ENCODE results near the gene KIAA1614.

The KIAA1614 gene

GRCh38 chr1:180925471-180926051, 12.9 kb downstream of the KIAA1614 start:
- DNase-seq: no peak

- no peak for DNase-seq
Observed at GRCh38 chr1:180926164-180926981, 13.7 kb downstream of the KIAA1614 start.

GRCh38 chr1:180927348-180927747, 14.7 kb downstream of the KIAA1614 start:
- no peak for DNase-seq

DNA sequence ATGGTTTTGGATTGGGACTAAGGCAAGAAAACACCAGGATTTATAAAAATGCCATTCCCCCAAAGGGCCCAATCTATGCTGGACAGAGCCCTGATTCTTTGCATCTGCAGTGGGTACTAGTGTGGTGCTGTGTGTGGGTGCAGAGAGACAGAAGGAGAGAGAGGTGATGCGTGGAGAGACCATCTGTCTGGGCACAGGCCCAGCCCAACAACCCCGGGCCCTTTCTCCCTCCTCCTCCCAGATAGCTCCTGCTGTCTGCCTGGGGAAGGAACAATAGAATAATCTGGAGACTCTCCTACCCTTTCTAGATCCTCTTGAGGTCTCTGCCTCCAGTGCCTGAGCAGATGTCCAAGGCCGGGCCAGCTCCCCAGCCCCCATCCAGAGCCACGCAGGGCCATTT, 15.1 kb downstream of the KIAA1614 start:
- no peak for DNase-seq

DNA sequence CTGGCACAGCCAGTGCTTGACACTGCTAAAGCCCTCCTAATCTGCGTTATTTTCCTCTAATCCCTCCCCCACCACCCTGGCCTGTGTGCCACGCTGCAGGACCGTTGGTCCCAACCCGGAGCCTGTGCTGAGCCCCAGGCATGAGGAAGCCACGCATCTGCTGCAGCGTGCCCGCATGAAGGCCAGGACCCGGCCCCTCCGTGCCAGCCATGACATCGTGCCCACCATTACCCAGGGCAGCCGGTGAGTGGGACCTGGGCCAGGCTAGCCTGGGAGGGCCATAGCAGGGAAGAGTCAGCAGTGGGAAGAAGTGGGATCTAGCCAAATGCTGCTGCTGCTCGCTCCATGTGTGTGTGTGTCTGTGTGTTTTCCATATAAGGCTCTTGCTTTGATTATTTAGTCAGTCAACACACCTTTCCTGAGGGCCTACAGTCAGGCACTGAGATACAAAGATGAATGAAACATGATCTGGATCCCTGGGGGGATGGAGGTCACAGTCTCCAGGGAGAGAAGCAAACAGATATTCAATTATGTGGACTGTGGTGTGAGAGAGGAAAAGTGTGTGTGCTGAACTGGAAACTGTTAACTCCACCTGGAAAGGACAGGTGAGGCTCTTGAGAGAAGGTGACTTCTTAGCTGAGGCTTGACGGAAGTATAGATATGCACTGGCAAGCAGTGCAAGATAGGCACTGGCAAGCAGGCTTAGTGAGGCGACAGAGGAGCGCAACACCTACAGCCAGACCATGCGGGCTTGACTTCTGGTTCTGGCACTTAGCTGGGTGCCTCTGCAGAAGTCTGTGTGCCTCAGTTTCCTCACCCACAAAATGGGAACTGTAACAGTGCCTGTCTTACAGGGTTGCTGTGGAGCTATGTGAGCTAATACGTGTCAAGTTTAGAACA, 15.9 kb downstream of the KIAA1614 start:
- DNase-seq: no peak

DNA sequence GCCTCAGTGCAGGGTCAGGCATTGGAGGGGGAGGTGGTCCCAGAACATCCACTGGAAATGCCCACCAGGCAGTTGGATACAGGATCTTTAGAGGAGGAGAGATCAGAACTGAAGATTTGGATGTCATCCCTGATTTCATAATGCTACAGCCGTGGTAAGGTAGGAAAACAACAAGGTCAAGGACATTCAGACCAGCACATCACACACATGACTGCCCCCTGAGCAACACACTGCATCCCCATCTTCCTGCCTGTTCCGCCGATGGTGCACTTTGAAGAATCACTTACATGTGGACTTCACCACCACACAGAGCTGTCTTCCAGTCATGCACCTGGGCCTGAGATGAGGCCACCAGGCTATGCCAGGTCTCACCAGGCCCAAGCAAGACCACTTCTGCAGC, 16.7 kb downstream of the KIAA1614 start:
- DNase-seq: no peak

DNA sequence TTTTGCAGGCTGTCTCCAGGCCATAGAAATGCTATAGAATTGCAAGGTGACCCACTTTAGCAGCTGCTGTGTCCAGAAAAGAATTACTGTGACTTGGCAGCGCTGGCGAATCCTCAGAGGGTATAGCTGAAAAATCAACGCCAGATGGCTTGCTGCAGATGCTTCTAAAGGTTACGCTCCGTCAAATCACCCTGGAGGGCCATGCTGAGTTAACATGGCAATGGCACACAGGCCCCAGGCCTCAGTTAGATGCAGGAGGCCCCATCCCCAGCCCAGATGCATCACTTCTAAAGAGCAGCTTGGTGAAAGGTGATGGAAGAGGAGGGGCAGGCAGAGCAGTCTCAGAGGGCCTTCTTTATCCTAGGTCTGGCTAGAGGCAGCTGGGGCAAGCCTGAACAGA, 18.0 kb downstream of the KIAA1614 start:
- no peak for DNase-seq

DNA sequence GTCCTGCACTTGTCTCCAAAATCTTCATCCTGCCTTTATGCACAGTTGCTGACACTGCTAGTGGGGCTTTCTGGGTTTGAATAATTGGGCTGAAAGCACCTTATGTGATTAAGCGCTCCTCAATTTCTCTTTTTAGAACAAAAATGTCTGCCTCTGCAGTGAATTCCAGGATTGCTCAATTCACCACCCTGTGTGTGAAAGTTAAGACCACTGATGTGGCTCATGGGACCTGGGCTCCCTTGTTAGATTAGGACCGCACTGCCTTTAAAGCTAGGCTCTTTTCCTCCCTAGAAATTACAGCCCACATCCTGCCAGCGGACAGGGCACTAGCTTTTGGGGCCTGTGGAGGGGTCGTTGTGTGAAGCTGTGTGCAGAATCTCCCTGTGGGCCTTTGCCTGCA, 18.8 kb downstream of the KIAA1614 start:
- no peak for DNase-seq

DNA sequence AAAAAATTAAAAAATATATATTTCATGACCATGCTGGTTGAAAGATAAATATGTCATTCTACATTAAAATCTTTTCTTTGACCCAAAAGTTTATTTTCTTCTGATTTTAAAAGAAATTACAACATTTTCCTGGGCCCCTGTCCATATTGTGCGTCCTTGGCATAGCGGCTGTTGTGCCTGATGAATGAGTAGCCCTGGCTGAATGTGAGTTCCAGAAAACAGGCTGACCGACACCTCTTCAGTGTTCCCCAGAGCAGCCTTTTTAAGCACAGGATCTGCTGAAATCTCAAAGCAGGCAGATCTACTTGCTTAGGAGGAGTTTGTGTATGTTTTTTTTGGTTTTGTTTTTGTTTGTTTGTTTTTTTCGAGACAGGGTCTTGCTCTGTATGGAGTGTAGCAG, 19.7 kb downstream of the KIAA1614 start:
- DNase-seq: no peak

- DNase-seq: no peak
Observed at GRCh38 chr1:180933141-180933540, 20.4 kb downstream of the KIAA1614 start.

GRCh38 chr1:180934563-180934962, 21.9 kb downstream of the KIAA1614 start:
- no peak for DNase-seq

DNA sequence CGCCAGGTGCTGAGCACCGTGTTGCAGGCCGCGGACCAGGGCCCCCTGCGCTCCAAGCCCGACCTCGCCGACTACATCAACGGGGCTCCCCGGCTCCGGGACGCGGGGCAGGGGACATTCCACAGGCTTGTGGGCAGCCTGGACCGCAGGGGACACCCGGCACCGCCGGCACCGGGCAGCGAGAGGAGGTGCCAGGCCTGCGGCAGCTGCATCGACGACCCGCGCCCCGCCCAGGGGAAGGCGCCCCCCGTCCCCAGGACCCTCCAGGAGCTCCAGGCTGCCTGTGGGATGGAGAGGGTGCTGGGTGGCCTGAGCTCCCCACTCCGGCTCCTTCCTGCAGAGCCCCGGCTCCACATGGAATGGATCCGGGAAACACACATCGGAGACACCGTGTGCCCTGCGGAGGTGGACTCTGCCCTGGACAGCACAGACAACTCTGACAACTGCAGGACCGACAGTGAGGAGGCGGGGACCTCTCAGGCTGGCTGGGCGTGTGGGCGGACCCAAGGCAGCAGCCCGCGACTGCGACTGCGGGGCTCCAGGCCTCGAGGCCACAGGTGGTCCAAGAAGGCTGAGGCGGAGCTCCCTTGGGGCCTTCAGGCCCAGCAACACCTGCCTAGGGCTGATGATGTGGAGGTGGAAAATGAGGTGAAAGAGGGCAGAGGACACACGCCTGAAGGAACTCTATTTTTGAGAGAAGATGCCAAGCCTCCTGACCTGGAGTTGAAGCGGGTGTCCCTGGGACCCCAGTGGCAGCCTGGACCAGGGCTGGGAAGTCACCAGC, 22.8 kb downstream of the KIAA1614 start:
- no peak for DNase-seq

DNA sequence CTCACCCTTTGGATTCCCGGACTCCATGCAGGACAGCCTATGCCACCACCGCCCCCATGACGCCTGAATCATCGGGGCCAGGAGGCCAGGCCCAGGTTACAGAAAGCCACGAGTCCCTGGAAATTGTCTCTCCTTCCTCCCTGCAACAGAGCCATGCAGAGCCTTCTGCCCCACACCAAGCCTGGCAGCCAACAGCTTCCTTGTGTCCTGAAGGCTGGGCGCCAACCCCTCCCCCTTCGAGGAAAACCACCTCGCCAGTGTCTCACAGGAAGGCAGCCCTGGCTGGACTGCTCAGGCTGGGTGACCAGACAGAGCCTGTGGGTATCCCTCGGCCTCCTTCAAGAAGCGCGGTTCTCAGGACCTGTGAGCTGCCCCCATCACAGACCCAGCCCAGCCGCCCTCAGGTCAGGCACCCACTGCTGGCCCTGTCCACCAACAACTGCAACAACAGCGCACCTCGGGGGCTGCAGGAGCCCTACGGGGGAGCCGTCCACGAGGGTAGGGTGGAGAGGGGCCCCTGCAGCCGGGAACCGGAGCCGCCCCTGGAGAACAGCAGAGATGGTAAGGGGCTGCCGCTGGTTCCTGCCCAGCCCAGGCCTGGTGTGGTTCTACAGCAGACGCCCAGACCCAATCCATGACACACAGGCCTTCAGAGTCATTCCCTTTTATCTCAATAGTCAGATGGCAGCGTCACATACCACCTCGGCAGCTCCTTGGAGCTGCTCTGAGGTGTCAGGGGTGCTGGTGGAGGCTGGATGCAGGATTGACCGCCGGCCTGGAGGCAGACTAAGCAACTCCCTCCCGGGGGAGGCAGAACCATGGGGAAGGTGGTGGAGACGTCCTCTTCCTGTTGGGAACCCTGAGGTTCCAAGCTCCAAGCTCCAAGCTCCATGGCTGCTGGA, 23.7 kb downstream of the KIAA1614 start:
- DNase-seq: no peak

GRCh38 chr1:180937012-180937372, 24.3 kb downstream of the KIAA1614 start:
- DNase-seq: no peak

DNA sequence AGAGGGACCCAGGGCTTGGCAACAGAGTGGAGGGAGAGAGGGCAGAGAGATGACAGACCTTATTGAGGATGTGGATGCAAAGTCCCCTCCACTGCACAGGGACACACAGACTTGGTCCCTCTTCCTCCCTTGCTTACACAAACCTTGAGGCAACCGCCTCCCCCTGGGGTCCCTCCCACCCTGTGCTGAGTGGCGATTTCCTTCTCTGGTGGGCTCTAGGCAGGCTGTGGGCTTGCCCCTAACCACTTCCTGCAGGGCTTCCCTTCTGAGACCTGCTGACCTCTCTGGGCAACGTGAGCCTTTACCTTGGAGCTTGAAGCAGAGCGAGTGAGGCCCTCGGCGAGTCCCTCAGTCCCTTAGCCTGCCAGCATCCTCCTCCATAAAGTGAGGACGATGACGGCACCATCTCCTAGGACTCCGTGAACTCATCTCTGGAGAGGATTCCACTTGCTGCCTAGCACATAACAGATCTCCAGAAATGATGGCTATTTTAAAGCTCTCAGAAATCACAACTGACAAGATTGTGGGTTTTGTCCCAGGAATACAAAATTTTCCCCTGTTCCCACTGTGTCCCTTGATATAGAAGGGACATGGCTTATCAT, 25.0 kb downstream of the KIAA1614 start:
- no peak for DNase-seq

- DNase-seq: no peak
Observed at GRCh38 chr1:180939073-180939710, 26.5 kb downstream of the KIAA1614 start.

GRCh38 chr1:180939711-180940103, 27.0 kb downstream of the KIAA1614 start:
- no peak for DNase-seq

- DNase-seq: no peak
Observed at GRCh38 chr1:180940445-180940844, 27.7 kb downstream of the KIAA1614 start.

- no peak for DNase-seq
Observed at GRCh38 chr1:180941518-180942275, 29.0 kb downstream of the KIAA1614 start.

- no peak for DNase-seq
Observed at GRCh38 chr1:180945151-180945550, 32.5 kb downstream of the KIAA1614 start.

Measured in activated CD4-positive, alpha-beta T cell treated with anti-CD3 and anti-CD28 coated beads for 4 hours (primary cell).